Colonic mucosa (tissue), 4 donors: Measurements from ENCODE around the gene SPTLC2. TPM values are rescaled to one million over a fixed set of nuclear protein-coding genes. Genes with fewer than 3 reads are reported as not detected.

Experiments used
- DNase-seq: peaks from one replicate; pipeline ENCODE4 v3.0.0-alpha.2; 2020
- H3K27ac ChIP-seq: fragments of 200-600 bp; one replicate; pipeline ENCODE4 v1.8.0; 2021
- H3K27me3 ChIP-seq: fragments of 200-600 bp; one replicate; pipeline ENCODE4 v1.8.0; 2021
- H3K36me3 ChIP-seq: fragments of 200-600 bp; one replicate; pipeline ENCODE4 v1.8.0; 2021
- H3K4me1 ChIP-seq: fragments of 200-600 bp; one replicate; pipeline ENCODE4 v1.8.0; 2021; ENCODE audit warnings: mild to moderate bottlenecking
- H3K4me3 ChIP-seq: fragments of 200-600 bp; one replicate; pipeline ENCODE4 v1.8.0; 2021
- H3K9ac ChIP-seq, 2 donors: one replicate each; pipeline ENCODE4 v1.7.0; 2013; ENCODE audit warnings: control low read depth in 2 of 2, low read depth in 2 of 2, low read length in 2 of 2
- H3K9me3 ChIP-seq: fragments of 200-600 bp; one replicate; pipeline ENCODE4 v1.8.0; 2021
- CTCF ChIP-seq: fragments of 200-600 bp; IDR thresholded peaks from one replicate; pipeline ENCODE4 v1.8.0; 2022; ENCODE audit warnings: antibody characterized with exemption, mild to moderate bottlenecking
- intact Hi-C: fragments of 100-400 bp; cut with DNase I; formaldehyde crosslinking; loops from one replicate; pipeline ENCODE4 v1.14.1; 2022
- total RNA-seq, 2 donors: library from RNA; stranded (reverse); fragmentation: NEBNext Ultra II Directional in 1 of 2; extraction: Animal tissue kit (Norgen Biotek cat#: 25700) in 1 of 2; gene quantifications; one replicate each; pipeline ENCODE4 v1.2.1, GENCODE V29; 2021
- donor health status: healthy.
- donor health status: DM: no; HTN: no; CAD: no.
- donor health status: DM: no; HTN: no; CAD: no.

Gene SPTLC2
- total RNA-seq, 2 donors from 2014 or later: 68.3 to 70.1 TPM

- no peak overlapping the region for H3K9ac ChIP-seq
- no peaks in the 10 kb centered on the region for H3K36me3 ChIP-seq
- H3K27me3 ChIP-seq: no peaks in the 10 kb centered on the region
- H3K4me3 ChIP-seq: no peak overlapping the region
- H3K27ac ChIP-seq: no peak overlapping the region
- no peak for TF ChIP-seq CTCF
- no peaks in the 10 kb centered on the region for H3K4me1 ChIP-seq
- H3K9me3 ChIP-seq: no peaks in the 10 kb centered on the region
- intact Hi-C loops: no loop called here
- DNase-seq: no peak
Observed at GRCh38 chr14:77630111-77630510, 13.7 kb upstream of the SPTLC2 start.

- Histone ChIP-seq H3K4me3 (no peak overlapping the region), H3K27ac (no peak overlapping the region), H3K27me3 (no peaks in the 10 kb centered on the region), H3K4me1 (peaks cover 6% of the 10 kb centered on the region), H3K9ac (no peak overlapping the region), H3K9me3 (no peaks in the 10 kb centered on the region), H3K36me3 (no peaks in the 10 kb centered on the region)
- intact Hi-C loops: no loop called here
- DNase-seq: peak; percentile 1
- no peak for TF ChIP-seq CTCF
Observed at GRCh38 chr14:77625360-77625759, 8.9 kb upstream of the SPTLC2 start.

GRCh38 chr14:77623201-77623600 lies 6.8 kb upstream of the SPTLC2 start:
- no peak for DNase-seq
- Histone ChIP-seq H3K4me3 (no peak overlapping the region), H3K9me3 (no peaks in the 10 kb centered on the region), H3K27ac (peak overlapping the region; percentile 37), H3K4me1 (peaks cover 6% of the 10 kb centered on the region), H3K9ac (no peak overlapping the region), H3K27me3 (no peaks in the 10 kb centered on the region), H3K36me3 (no peaks in the 10 kb centered on the region)
- intact Hi-C loops: no loop called here
- TF ChIP-seq CTCF: no peak

- Histone ChIP-seq H3K4me1 (peaks cover 6% of the 10 kb centered on the region), H3K36me3 (no peaks in the 10 kb centered on the region), H3K4me3 (no peak overlapping the region), H3K9ac (no peak overlapping the region), H3K9me3 (no peaks in the 10 kb centered on the region), H3K27me3 (no peaks in the 10 kb centered on the region), H3K27ac (peak overlapping the region; percentile 37)
- peak; percentile 88 for DNase-seq
- no peak for TF ChIP-seq CTCF
- intact Hi-C loops: no loop called here
Observed at GRCh38 chr14:77622366-77622961, 6.0 kb upstream of the SPTLC2 start.

- Histone ChIP-seq H3K4me3 (no peak overlapping the region), H3K27me3 (no peaks in the 10 kb centered on the region), H3K27ac (no peak overlapping the region), H3K4me1 (peaks cover 6% of the 10 kb centered on the region), H3K9me3 (no peaks in the 10 kb centered on the region), H3K9ac (no peak overlapping the region), H3K36me3 (no peaks in the 10 kb centered on the region)
- intact Hi-C loops: no loop called here
- peak; percentile 11 for DNase-seq
- no peak for TF ChIP-seq CTCF
Observed at GRCh38 chr14:77620222-77620870, 3.9 kb upstream of the SPTLC2 start.
